ENCODE data around the gene CFAP46.
"Not testable (repeated sequence)": the region's sequence is repeated elsewhere in the genome, so short reads cannot be mapped to it uniquely, and the experiment has no call there.

The CFAP46 gene

GRCh38 chr10:132912713-132913558, 29.4 kb downstream of the CFAP46 start:
- DNase-seq = no peak

- DNase-seq = no peak
Observed at GRCh38 chr10:132912225-132912712, 30.1 kb downstream of the CFAP46 start.

DNA sequence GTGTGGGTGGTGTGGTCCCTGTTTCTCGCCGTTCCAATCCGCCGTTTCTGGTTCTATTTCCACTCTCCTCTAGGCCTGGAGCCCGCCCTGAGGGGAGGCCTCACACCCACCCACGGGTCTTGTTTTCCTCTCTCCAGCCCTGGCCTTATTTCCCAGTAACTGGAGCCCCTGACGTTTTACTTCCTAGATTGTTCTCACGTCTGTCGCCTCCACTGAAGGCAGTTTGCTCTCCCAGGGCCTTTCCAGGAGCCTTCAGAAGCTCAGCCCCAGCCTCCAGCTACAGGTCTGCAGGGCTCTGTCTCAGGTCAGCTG, 30.6 kb downstream of the CFAP46 start:
- no peak for DNase-seq

DNA sequence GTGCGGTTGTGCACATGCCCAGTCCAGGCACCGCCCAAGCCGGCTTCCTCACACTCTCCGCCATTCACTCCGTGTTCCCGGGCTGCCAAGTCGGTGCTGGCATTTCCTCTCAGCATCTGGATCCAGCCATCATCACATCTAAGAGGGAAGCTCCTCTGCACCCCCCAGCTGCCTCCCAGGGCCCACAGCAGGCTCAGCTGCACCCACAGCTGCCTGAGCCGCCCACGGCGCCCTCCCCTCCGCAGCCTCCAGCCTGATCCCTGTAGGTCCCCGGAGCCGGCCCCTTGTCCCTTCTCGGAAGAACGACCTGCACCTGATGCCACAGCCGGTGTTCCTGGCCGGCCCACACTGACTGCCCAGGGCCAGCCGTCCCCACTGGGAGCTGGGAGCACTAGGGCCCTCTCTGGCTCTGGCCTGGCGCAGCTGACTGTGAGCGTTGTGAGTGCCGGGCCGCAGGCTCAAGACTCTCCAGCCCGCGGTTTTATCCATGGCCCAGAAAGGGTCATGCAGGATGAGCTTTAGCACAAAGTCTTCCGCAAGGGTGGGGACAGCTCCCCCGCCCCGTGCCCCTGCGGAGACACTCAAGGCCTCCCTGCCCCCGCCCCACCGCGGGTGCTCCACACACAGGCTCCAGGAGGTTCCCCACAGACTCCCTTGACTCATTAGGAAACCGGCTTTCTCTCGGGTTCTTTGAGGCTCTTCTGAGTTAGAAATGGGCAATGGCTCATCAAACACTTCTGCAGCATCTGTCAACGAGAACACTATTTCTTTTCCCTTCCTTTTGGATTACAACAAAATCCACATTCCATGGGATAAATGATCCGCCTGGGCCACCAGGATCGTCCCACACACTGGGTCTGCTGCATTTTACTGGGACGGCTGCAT, 31.2 kb downstream of the CFAP46 start:
- no peak for DNase-seq

DNA sequence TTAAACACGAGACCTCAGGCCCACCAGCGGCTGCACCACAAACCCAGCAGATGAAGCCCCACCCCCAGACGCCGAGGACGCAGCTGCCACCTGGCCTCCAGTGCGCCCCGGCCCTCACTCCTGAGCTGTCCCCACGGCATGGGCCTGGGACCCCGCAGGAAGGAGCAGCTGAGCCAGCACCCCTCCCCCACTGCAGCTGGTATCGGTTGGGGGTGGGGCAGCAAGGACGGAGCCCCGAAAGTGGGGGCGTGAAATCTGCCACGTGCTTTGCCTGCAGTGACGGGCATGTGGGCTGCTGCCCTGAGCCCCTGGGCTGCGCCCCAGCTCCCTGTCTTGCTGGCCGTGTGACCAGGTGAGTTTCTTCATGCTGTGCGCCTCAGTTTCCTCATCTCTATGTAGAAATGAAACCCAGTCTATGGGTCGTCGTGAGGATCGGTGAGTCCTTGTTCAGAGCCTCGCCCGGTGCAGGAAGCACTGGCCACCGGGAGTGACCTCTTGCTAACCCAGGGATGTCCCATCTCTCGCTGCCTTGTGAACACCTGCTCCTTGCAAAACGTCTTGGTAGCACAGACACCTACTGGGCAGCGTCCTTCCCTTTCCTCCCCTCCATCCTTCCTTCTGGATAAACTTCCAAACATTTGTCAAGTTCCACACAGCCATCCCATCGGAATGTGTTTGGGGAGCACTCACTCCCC, 32.0 kb downstream of the CFAP46 start:
- DNase-seq = no peak

GRCh38 chr10:132909491-132910071, 32.8 kb downstream of the CFAP46 start:
- no peak for DNase-seq

- no peak for DNase-seq
Observed at GRCh38 chr10:132908621-132909295, 33.6 kb downstream of the CFAP46 start.

DNA sequence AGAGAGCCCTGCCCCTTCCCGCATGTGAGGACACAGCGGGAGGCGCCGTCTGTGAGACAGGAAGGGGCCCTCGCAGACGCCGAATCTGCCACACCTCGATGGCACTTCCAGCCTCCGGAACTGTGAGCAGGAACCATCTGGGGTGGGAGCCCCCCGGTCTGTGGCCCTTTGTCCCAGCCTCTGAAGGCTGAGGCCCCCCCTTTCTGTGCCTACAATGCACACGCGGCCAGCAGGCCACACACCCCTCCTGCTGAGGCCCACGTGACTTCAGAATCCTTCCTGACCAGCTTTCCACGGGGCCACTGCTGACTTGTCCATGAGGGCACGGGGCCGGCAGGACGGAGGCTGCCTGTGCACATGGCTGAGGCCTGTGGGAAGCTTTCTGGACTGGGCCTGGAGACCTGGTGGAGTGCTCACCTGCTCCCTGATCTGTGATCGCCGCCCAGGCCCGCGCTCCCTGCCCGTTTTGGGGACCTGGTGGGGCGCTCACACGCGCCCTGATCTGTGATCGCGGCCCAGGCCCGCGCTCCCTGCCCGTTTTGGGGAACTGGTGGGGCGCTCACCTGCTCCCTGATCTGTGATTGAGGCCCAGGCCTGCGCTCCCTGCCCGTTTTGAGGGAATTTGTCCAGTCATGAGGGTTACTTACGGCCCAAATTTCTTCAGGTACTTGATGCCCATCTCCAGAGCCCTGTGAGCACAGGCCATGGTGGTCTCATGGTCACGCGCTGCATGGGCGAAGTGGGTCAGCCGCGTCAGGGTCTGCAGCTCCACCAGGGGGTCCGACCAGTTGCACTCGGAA, 34.3 kb downstream of the CFAP46 start:
- no peak for DNase-seq

- DNase-seq = no peak
Observed at GRCh38 chr10:132906836-132907235, 35.5 kb downstream of the CFAP46 start.

DNA sequence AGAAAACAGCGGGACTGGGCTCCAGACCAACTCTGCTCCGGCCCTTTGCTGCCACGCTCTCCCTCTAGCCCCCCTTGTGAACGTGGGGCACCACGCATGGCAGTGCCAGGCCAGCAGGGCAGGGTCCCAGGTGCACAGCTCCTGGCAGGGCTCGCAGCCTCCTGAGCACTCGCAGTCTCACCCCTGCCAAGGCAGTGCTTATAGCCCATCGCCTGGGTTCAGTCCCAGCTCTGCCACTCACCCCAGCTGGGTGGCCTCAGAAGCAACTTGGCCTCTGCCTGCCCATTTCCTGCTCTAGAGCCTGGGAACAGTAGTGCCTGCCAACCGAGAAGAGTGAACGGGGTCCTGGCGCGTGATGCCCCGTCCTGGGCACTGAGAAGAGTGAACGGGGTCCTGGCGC, 36.3 kb downstream of the CFAP46 start:
- no peak for DNase-seq

GRCh38 chr10:132905661-132906060, 36.7 kb downstream of the CFAP46 start:
- no peak for DNase-seq

- DNase-seq = no peak
Observed at GRCh38 chr10:132904814-132905649, 37.3 kb downstream of the CFAP46 start.

DNA sequence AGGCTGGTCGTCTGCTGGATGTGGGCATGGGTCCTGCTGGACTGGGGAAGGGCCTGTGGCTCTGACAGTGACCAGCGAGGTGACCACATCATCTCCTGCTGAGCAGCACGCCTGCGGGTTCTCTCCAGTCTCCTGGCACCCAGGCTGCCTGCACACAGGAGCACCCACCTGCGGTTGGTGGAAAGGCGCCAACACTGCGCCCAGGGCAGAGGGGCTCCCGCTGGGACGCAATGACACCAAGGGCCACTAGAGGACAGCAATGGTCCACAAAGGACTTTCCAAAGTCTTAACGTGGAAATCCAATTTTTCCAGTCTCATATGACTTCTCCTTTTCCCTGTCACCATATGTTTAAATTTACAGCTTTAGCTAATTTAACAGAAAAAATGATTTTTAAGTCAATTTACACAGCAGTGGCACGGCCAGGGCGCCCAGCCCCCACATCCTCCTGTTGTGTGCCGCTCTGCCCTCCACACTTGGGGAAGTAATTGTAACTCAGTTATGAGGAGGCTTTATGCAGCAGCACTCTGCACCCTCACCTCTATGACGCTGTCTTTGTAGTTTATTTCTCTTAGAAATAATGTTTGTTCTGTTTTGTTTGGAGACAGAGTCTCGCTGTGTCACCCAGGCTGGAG, 38.1 kb downstream of the CFAP46 start:
- peak; percentile 59 for DNase-seq

GRCh38 chr10:132902656-132903575, 39.5 kb downstream of the CFAP46 start:
- not testable (repeated sequence) for DNase-seq

GRCh38 chr10:132901351-132901750, 41.0 kb downstream of the CFAP46 start:
- no peak for DNase-seq

GRCh38 chr10:132900211-132900756, 42.1 kb downstream of the CFAP46 start:
- DNase-seq = no peak

DNA sequence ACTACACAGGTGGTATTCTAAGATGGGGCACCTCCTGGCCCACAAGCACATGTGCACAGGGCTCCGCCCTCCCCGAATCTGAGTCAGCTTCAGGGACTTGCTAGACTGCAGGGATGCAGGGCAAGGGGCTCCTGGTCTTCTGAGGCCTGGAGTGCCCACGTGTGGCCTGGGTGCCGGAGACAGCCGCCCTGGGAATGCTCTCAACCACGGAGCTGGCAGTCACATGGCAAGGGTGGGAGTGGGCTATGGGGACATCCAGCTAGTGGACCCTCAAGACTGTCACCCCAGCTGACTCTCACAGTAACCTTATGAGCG, 42.7 kb downstream of the CFAP46 start:
- DNase-seq = no peak

DNA sequence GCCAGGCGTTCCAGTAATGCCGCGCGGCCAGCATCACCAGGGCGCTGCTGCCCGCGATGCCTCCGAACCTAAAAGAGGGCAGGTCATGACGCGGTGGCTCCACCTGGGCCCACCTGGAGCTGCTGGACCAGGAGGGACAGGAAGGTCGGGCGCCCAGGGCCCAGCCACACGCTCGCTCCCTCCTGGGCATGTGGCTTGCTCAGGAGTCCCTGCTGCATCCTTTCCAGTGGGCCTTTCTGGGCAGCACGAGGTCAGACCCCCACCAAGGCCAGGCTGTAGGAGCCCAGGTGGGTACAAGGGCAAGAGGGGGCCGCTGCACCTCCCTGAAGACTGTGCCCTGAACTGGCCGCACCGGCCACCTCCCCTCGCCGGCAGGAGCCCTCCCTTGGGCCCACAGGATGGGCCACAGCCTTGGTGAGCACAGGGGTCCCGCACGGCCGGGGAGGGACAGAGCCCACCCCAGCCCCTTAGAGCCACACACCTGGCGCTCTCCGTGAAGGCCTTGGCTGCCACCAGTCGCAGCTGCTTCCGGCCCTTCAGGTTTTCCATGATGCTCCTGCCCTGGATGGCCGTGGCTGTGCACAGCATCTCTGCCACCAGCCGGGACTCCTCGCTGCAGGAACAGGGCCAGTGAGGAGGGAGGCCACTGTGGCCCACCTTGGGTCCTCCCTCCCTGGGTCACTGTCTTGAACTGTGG, 43.2 kb downstream of the CFAP46 start:
- no peak for DNase-seq

All from hematopoietic multipotent progenitor cell treated with erythropoietin and hydrocortisone succinate and interleukin-3 and kit ligand, for 6 days (in vitro differentiated cells).